Measurements from ENCODE around the gene CLPTM1. TPM values are rescaled to one million over a fixed set of nuclear protein-coding genes. Genes with fewer than 3 reads are reported as not detected.

Gene CLPTM1
- total and polyA plus RNA-seq, 2 of the 8 experiments (the other 6 are each of a cell fraction or from before 2014, with no cell fraction given) = 84.8 to 108 TPM

DNA sequence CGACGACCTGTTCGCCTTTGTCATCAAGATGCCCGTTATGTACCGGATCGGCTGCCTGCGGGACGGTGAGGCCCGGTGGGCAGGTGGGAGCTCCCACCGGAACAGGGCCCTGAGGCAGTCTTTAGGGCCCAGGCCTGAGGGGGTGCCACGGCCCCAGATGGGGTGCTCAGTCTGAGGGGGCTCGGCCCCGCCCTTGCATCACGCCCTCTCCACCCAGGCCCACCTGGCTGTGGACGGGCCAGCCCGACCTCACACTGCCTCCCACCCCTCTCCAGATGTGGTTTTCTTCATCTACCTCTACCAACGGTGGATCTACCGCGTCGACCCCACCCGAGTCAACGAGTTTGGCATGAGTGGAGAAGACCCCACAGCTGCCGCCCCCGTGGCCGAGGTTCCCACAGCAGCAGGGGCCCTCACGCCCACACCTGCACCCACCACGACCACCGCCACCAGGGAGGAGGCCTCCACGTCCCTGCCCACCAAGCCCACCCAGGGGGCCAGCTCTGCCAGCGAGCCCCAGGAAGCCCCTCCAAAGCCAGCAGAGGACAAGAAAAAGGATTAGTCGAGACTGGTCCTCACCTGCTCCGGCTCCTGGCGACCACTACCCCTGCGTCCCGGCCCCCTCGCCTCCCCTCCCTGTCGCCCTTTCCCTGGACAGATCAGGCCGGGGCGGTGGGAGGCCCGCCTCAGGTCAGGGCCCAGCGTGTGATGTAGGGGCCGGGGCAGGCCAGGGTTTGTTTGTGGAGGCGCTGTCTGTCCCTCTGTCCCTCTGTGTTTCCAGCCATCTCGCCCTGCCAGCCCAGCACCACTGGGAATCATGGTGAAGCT is 37.4 kb downstream of the CLPTM1 start (continued):
- TF ChIP-seq CHD7 (IDR thresholded peaks at IDR 0.05; ENCODE audit: insufficient replicate concordance, low read length) (no peak), CTBP2 (IDR thresholded peaks at IDR 0.05; ENCODE audit: borderline replicate concordance, insufficient read depth, insufficient read length, low read length) (no peak), TAF1 (IDR thresholded peaks at IDR 0.05; ENCODE audit: low read depth, low read length) (no peak), SIRT6 (IDR thresholded peaks at IDR 0.05; ENCODE audit: low read length) (no peak)
